ENCODE data around the gene BNC2.

Gene BNC2

DNA sequence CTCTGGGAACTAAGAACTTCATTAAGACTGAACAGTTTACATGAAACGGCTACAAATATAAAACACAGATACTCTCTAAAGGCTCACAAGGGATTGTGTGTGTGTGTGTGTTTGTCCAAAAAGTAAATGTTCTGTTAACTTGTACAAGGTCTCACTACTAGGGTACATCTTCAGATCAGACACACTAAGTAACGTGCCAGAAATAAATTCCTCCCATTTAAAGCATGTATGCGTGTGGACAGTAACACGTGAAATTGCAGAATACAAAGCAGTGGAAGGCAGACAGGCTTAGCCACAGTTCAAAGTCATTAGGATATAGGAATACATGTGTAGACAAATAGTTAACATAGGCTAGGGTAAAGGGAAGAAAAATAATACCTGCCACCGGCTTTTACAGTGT, 1.8 kb downstream of the BNC2 start:
- no peak for DNase-seq

DNA sequence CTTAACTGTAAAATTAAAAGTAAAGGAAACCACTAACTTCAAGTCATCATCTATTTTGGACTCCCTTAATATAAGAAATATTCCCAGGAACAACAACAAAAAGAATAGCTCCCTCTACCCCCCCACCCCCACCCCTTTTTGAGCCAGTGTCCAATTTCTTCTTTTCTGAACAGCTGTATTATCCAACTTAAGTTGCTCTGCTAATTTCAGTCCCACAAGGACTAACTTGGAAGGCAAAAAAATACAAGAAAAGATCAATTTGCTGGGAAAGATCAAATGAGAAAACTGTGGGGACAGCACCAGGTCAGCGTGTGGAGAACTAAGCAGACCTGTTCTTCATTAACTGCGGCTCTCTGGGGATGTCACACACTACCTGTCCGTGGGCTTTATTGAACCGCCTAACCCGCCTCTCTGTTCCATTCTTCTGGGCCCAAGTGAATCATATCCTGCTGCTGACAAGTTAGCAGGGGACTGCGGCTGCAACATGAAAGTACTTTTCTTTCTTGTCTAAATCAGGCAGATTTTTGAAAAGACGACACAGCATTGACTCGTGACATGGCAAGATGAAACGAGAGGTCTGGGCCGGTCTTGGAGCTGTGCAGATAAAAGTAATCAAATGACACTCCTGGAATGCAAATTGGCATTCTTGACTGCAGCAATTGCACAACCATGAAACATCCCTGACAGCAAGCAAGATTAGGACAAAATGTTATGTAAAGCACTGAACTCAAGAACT, 2.7 kb downstream of the BNC2 start:
- no peak for DNase-seq

DNA sequence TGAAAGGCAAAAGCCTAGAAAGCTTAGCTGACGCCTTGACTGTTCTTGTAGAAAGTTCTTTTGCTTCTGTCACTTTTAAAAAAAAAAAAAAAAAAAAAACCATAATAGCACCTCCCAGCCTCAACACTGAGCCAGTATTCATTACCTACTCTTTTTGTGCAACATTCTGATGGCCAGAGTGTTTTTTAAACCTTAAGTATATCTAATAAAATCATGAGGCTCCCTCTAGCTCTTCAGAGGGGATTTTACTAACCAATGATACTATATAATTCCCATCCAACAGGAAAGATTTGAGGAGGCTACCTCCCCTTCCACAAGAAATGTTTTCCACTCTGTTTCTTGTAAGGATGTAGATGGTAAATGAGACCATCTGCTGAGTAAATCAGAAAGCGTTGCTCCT, 3.9 kb downstream of the BNC2 start:
- no peak for DNase-seq

DNA sequence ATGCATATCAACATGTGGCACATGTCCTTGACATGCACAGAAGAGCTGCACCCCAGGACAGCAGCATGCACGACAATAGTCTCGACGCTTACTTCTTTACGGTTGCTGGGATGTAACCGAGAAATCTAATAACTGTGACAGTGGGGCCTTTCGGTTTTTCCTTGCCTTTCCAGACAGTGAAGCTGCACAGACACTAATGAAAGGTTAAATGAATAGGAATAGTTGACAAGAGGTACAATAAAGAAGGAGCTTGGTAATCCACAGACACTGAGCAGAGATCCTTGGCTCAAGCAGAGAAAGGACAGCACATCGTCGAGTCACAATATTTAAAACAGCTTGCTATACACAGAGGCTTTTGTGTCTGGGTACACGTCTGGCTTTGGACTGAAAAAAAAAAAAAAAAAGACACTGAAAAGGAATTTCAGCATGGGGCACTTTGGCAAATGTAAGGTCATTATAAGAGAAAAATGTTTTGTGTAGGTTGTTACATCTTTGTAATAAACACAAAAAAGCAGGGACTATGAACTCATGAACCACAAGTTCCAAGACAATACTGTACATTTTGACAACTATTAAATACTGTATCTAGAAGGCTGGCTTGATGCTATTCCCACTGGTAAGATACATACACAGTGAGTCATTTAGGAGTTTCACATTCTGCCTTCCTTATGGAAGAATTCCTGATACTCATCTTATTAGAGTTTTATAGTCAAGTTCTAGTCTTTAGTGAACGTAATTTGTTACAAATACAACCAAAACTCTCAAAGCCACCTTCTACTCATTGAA, 5.6 kb downstream of the BNC2 start:
- no peak for DNase-seq

DNA sequence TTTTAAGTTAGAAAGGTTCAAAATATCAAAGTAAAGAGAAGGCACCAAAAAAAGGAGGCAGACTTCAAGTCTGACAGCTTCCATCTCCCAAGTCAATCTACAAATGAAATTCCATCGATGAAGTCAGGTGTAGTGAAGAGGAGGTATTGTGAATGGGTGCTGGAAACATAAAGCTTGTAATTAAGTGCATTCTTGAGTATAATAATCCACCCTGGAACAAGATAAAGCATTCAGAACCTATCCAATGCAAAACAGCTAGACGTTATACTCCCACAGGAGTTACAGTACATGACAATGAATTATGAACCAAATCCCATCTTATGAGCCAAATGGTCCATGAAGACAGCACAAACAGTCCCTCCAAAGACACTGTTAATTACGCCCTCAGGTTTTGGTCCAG, 22.3 kb downstream of the BNC2 start:
- DNase-seq = no peak

DNA sequence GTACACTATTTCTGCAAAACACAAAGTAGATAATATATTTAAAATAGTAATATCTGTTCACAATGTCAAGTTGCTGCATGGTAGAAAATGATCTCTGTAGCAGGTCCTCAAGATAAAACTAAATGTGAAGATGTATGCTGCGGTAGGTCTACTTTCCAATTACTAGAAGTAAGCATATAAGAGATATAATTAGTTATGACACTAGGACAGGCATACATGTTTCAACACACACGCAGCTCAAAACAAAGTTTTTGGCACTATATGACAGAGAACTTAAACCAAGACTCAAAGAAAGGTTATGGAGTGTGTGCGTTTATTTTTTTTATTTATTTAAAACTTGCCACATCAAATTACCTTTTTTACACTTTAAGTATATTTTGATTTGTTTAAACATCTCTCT, 23.5 kb downstream of the BNC2 start:
- no peak for DNase-seq

DNA sequence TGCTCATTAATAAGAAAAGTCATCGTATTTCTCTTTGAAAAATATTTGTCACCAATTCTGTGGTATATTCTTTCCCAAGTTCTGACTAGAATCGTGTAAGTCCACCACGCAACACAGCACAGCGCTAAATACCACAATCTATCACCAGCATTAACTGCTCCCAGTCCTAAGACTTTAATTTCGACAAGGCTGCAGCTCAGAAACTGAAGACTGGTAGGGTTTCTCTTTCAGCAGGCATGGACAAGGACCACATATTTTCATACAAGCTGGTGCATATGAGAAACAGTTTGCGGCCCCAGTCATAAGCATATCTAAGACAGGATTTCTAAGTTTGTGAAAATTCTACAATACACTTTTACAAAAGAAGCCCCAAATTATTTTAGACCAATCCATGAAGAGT, 24.1 kb downstream of the BNC2 start:
- DNase-seq = no peak

DNA sequence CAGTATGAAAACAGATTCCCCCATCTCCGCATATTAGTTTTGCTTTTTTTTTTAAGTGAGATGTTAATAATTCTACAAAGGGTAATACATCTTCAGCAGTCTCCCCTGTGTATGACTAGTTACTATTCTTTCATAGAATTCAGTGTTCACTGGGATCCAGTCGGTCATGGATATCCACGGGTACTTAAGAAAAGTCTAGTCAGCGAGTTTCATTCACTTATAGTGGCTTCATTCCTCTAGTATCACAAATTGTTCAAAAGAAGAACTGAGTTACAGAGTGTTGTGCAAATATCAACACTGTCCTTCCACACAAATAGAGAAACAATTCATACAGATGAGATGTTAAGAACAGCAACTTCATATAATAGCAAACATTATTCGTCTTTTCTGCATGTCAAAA, 35.7 kb downstream of the BNC2 start:
- no peak for DNase-seq

DNA sequence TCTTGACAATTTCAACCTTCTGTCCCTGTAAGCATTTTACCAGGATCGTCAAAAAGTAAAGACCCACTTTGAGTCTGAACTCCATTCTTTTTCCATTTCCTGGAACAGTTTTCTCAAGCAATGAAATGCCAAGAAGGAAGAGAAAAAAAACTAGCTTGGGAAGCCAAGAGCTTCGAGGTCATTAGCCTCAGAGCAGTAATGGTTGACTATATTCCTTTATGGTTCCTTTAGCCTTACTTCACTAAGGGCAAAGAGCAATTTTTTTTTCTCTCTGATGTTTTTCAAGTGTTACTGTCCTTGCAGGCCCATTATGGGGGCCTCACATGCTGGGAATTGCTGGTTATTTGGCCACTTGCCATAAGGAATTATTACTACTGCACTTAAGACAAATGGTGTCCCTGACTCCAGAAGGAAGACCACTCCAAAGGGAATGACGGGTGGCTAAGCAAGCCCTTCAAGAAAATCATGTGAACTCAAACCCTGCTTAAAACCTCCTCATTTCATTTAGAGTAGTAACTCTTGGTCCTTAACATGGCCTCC, 37.1 kb downstream of the BNC2 start:
- no peak for DNase-seq

DNA sequence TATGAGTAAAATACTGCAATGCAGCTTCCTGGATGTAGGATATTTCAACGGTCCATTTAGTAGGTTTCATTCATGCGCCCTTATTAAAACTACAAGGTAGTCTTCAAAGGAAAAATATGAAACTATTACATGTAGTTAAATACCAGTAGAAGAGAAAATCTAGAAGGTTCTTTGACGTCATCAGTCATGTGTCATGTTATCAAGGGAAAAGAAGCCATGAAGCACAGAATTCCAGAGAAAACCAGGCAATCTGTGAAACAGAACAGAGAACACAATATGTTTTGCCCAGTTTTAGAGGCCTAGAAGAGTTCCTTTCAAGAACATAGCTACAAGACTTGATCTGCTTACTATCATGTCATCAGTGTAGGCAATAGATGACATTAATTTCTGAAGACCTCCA, 38.4 kb downstream of the BNC2 start:
- DNase-seq = no peak

DNA sequence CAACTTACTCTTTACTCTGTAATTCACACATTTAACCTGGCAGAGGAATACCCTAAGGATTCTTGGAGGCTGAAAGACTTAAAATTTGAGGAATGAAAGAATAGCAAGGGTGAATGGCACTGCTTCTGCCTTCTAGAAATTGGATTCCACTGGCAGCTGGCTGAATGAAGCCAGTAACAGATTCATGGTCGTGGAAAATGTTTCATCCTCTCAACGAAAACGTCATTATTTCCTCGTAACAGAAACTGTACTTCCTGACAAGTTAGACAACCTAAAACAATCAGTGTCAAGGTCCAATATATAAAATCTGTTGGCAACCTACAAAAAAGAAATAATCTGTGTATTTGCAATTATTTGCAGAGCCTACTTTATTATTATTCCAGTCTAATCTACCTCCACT, 39.7 kb downstream of the BNC2 start:
- DNase-seq = no peak

DNA sequence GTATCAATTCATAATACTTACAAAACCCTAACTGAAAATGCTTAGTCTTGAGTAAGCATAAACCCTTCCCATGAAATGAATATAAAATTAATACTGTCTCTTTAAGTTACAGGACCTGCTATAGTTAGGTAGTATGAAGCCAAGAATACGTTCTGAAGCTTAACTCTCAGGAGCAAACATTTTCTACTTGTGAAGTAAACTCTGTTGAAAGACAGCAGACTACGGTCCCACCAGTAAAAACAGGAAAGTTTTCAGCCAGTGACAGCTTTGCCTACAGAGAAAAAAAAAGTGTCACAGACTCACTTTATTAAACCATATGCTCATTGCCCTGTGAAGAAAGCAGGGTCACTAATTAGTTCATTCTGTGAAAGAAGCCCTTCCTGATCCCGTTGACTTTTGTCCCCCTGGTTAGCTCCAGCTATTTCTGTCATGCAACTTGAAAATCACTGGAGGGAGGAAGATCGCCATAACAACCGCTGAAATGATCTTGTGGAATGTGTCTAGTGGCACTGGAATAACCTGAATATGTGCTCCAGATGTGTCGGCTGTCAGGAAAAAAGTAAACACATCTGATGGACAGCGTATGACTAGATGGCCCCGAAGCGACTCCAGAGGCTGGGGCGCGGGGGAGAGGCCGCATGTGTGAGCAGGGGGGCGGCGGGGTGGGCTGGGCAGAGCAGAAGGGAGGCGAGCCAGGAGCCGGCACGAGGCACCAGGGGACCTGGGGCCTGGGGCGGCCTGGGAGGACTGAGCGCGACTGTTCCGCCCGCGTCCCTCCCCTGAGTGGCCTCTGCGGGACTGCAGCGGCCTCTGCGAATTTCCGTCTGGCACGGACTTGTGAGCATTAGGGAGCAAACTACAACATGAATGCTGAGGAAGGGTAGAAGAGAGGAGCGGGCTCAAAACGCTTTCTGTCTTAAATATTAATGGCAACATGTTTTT, 41.9 kb downstream of the BNC2 start:
- no peak for DNase-seq

DNA sequence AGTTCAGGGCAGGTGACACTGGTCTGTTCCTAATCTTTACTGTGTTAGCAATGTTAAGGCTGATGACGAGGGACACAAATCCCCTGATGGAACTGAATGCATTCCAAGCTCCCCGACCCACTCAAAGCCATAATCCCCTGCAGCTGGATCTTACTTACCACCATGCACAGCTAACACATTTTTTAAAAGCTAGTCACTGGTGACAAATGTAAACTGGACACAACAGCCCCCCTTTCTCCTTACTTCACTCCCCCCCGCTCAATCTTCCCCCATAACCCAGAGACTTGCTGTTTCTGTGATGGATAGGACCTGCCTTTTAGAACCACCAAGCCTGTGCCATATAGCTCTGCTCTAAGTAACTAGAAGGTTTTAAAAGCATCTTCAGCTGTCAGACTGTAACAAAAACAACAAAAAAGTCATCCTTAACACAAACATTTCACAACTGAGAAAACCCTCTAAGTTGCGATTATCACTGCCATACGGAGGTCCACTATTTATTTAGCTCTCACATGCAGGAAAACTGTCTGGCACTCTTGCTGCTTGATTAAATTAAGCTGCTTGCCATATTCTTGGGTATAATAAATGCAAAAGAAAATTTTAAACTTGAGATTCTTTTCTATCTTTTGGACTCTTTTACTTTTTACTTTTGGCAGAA, 44.4 kb downstream of the BNC2 start:
- no peak for DNase-seq

DNA sequence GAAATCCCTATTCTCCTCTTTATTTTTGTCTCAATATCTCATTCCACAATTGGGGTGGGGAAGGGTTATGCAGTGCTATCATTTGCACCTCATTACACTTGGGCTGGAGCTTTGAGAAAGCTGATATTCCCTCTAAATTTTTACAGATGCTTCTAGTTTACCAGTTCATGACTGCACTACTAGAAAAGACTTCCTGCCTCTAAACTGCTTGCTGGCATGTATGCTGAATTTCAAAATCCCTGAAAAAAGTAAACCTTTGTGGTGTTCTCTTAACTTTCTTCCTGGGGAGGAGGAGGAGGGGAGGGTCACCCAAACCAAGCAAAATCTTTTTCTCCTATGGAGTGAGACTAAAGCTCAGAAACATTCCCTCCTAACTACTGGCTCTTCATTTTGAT, 45.1 kb downstream of the BNC2 start:
- DNase-seq = no peak

DNA sequence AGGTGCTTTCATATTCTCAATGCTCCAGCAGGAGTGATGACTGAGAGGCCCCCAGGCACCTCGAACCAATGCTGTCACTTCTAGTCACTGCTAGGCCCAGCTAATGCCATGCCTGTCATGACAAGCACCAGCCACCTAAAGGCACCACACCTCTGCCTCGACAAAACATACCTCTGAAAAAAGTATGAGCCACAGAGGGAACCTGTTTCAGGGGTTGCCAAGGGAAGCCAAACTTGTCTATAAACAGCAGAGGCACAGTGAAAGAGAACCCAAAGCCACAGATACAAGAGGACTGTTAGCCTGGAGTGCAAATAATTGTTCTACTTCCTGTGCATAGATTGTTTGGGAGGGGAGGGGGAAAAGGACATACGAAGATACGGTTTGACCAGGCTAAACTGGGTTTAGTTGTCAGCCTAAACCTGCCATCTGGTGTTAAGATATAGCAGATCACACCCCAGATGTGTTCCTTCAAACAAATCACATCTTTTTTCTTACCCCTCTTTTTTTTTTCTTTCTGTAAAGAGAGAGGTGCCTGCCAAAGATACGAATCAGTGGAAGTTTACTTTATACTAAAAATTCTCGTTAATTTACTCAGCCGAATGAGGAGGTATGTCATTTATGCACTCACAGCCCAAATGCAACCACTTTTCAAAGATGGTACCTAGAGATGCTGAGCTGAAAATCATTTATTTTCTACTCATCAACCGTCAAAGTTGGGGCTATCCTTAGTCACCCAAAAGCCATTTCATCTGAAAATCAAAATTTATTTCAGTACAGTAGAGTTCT, 45.7 kb downstream of the BNC2 start:
- DNase-seq = no peak

DNA sequence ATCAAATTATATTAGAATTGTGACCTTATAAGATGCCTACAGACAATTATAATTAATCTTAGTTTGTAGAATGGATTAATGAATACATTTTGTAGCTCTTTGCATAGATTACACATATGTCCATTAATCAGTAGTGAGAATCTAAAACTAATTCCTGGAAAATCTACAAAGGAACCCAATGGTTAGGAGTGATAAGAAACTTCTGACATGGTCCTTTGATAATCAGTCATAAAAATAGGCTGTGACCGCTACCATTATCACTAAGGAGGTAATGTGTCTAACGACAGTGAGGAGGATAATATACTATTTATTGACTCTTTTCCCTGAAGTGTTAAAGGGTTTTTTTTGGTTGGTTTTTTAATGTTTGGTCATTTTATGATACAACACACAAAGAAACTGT, 46.6 kb downstream of the BNC2 start:
- DNase-seq = no peak

DNA sequence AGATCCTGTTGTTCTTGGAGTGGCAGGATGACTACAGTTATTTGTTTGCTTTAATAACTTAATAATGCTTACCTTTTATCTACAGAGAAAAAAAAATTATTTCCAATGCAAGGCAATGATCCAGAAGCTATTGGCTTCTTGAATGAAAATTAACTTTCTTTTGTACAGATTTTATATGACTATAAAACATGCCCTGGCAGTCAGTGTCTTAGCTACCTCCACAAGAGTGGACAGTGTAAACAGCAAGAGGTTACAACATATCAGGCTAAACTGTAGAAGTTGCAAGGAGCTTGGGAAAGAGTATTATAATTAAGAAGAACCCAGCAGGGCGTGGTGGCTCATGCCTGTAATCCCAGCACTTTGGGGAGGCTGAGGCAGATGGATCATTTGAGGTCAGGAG, 49.1 kb downstream of the BNC2 start:
- DNase-seq = no peak

DNA sequence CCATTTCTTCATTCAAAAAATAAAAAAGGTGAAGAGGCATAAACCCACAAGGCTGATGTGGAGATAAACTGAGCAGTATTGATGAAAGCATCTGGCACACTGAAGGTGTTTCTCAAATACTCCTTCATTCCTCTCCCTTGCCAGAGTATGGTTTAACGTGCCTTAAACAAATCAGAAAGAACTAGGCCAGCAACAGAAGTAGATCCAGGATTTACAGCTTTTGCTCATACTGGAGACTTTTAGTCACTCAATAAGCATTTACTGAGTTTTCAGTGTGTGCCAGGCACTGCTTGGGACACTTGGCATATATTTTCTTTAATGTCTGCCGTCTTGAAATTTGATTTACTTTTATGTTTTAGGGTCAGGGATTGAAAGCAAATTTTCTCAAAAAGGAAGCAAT, 53.0 kb downstream of the BNC2 start:
- no peak for DNase-seq

DNA sequence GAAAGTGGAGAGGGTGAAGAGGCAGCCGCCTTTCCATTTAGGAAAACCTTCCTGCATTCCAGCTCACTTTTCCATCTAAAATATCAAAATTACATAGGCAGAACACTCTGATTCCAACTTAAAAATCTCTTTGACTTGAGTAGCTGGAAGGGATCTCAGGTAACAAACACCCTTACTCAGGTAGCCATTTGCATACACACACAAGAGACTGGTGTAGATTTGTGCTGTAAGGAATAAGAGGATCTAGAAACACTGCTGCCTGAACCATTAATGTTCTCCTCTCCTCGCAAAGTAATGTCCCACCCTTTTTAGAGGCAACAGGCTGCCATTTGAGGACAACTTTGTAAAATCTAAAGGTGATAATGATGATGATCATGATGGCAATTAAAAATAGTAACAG, 53.5 kb downstream of the BNC2 start:
- no peak for DNase-seq

DNA sequence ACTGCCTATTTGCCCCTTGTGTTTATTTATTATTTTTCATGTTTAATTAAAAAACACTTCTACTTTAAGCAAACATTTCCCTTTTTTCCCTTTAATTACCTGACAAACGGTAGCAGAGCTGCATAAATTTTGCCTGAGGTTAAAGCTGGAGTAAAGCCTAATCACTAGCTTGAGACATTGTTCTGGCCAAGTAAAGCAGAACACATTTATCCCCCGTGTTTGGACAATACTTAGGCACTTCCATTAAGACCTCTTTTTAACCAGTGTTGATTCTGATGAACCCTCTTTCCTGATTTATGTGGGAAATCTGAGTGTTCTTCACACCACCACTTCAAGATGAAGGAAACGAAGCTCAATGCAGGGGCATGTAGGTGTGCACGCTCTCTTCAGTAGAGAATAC, 54.5 kb downstream of the BNC2 start:
- no peak for DNase-seq

DNA sequence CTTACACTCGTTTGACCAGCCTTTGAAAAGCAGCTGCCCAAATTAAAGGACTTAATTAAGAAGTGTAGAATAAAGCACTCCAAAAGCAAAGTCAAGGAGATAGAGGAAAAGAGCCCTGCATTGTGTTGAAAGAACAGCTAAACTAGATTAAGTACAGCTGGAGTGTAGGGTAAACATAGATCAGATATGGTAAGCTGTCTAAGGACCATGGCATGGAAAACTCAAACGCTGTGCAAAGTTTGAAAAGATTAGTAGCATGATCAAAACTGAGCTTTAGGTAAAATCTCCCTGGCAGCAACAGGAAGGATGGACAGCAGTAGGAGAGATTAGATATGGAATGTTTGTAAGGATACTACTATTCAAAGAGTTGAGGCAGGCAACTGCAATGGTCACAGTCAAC, 55.4 kb downstream of the BNC2 start:
- DNase-seq = no peak

DNA sequence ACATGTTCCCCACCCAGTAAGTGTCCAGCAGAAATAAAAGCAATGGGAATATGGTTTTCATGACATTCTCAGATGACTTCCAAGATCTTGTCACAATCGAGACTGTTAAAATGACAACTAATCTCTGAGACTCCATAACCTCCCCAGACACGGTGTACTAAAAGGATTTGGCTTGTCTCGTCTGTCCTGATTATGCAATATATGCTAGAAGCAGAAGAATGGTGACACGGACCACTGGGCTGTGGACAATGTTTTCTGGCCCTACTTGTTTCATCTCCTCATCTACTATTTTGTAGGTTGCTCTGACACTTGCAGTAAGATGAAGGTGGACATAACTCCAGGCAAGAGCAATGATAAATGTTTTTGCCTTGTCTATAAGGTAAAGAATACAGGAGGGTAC, 56.6 kb downstream of the BNC2 start:
- DNase-seq = no peak

All from suppressor macrophage (primary cell).